ENCODE measurements around the gene MPC1. TPM values are rescaled to one million over a fixed set of nuclear protein-coding genes. Genes with fewer than 3 reads are reported as not detected.

The MPC1 gene
- total RNA-seq, 1 donor from 2014 or later: 88.2 TPM

Other genes starting within 250 kb of the MPC1 start
- gene TBXT, start 215.1 kb downstream of the MPC1 start, total RNA-seq: not detected
- 0.52 TPM for gene PRR18, start 74.5 kb downstream of the MPC1 start, total RNA-seq
- gene SFT2D1, start 40.4 kb downstream of the MPC1 start, total RNA-seq: 20.9 TPM
- 1.0 TPM for gene RAMACL, start 203.7 kb upstream of the MPC1 start, total RNA-seq
- gene RPS6KA2, start 244.3 kb upstream of the MPC1 start, total RNA-seq: 10.4 TPM

Measured in skeletal muscle tissue (tissue), 1 donor.